Astrocyte of the cerebellum (primary cell): Measurements from ENCODE around the gene GGA2.

Experiments used
- DNase-seq: peaks from one replicate; pipeline ENCODE4 v3.0.0-alpha.2; 2011; ENCODE audit warnings: low read depth
- H3K4me3 ChIP-seq: 2 replicates; pipeline ENCODE4 v1.5.1; 2011; ENCODE audit warnings: mild to moderate bottlenecking, low read depth, low read length, moderate library complexity
- in situ Hi-C: cut with HindIII; loops from 2 replicates; pipeline ENCODE4 v1.10.0; 2017; ENCODE audit warnings: low sequenced_read_pairs
- TF ChIP-seq, protein P1 (sequence below): IDR thresholded peaks from 2 replicates; pipeline ENCODE4 v1.5.1; 2012; ENCODE audit warnings: low read length, low read depth, moderate library complexity, mild to moderate bottlenecking; ENCODE audit errors: missing control alignments

GGA2 gene

DNA sequence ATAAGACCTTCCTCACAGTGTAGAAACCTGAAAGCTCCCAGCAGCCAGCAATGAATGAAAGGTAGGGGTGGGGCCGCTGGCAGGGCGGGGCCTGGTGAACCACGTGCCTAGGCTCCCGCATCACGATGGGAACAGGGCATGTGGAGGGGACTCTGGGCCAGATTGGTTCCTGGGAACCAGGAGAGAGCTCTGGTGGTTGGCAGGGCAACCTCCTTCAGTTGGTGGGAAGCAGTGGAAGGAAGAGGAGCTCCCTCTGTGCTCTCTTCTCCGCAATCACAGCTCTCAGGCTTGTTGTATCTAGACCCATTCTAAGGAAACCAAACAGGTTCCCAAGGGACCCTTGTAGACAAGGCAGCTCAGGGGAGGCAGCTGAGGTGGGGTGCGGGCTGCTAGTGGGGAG lies 10.5 kb downstream of the GGA2 start:
- in situ Hi-C loops = no loop called here
- no peak overlapping the region for H3K4me3 ChIP-seq
- no peak for DNase-seq
- TF ChIP-seq, protein P1, sequence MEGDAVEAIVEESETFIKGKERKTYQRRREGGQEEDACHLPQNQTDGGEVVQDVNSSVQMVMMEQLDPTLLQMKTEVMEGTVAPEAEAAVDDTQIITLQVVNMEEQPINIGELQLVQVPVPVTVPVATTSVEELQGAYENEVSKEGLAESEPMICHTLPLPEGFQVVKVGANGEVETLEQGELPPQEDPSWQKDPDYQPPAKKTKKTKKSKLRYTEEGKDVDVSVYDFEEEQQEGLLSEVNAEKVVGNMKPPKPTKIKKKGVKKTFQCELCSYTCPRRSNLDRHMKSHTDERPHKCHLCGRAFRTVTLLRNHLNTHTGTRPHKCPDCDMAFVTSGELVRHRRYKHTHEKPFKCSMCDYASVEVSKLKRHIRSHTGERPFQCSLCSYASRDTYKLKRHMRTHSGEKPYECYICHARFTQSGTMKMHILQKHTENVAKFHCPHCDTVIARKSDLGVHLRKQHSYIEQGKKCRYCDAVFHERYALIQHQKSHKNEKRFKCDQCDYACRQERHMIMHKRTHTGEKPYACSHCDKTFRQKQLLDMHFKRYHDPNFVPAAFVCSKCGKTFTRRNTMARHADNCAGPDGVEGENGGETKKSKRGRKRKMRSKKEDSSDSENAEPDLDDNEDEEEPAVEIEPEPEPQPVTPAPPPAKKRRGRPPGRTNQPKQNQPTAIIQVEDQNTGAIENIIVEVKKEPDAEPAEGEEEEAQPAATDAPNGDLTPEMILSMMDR = no peak

GRCh38 chr16:23498863-23499262 lies 11.4 kb downstream of the GGA2 start:
- in situ Hi-C loops = no loop called here
- TF ChIP-seq, protein P1 = no peak

GRCh38 chr16:23497543-23497868 lies 12.8 kb downstream of the GGA2 start:
- TF ChIP-seq, protein P1 = no peak
- DNase-seq = no peak
- in situ Hi-C loops = no loop called here
- H3K4me3 ChIP-seq = no peak overlapping the region

More at GRCh38 chr16:23498863-23499262, 11.4 kb downstream of the GGA2 start:
- no peak overlapping the region for H3K4me3 ChIP-seq
- no peak for DNase-seq

- no peak for DNase-seq
- in situ Hi-C loops = no loop called here
- H3K4me3 ChIP-seq = no peak overlapping the region
- TF ChIP-seq, protein P1 = no peak
Measured at GRCh38 chr16:23496821-23497542, 13.3 kb downstream of the GGA2 start.

DNA sequence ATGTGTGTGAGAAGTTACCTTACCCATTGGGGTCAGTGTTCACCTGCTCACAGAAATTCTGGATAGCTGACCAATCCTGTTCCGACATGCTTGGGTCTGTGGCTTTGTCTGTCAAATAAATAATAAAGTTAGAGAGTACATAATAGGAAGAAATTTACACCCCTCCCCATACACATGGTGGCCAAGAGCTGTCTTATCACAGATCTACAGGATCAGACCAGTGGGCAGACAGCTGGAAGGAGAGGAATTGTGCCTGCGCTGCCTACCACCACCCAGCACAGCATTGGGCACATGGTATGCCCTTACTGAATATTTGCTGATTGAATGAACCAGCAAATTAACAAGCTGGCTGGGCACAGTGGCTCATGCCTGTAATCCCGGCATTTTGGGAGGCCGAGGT lies 14.6 kb downstream of the GGA2 start:
- DNase-seq = no peak
- in situ Hi-C loops = no loop called here
- H3K4me3 ChIP-seq = no peak overlapping the region
- TF ChIP-seq, protein P1 = no peak

DNA sequence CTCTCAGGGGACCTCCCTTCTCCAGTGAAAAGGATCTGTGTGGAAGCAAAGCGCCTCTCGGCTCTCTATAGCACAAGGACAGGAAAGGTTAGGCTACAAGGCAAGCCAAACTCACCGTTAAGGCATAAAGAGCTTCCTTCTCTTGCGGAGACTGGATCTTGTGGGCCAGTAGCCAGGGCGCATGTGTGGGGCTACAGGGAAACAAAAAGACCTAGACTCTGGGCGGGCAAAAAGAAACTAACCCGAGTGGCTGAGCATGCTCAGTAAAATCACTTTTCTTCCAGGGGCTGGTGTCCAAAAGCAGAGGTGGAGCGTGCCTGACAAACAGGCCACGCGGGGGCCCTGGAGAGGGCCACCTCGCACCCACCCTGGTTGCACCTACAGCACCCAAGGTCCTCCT lies 16.1 kb downstream of the GGA2 start:
- in situ Hi-C loops = no loop called here
- TF ChIP-seq, protein P1 = no peak
- no peak for DNase-seq
- no peak overlapping the region for H3K4me3 ChIP-seq
